ENCODE measurements around the gene KCNAB1. TPM values are rescaled to one million over a fixed set of nuclear protein-coding genes. Genes with fewer than 3 reads are reported as not detected.
A peak's percentile ranks its signal among the peaks of the same experiment; 100 is the strongest.
"Not testable (repeated sequence)": the region's sequence is repeated elsewhere in the genome, so short reads cannot be mapped to it uniquely, and the experiment has no call there.

KCNAB1 gene
- total RNA-seq, 2 donors from 2014 or later: not detected

- ATAC-seq (no peak), DNase-seq (ENCODE audit: low spot score in 2 of 2) (no peak)
- Mint-ChIP-seq H3K9me3 (peaks cover 0 to 7% of the 10 kb centered on the region in 2 donors), H3K36me3 (no peaks in the 10 kb centered on the region), H3K27ac (no peak overlapping the region)
Observed at GRCh38 chr3:156189927-156190326, 69.5 kb downstream of the KCNAB1 start.

- not testable (repeated sequence) for ATAC-seq; H3K36me3 Mint-ChIP-seq; H3K27ac Mint-ChIP-seq; H3K9me3 Mint-ChIP-seq; DNase-seq (ENCODE audit: low spot score in 2 of 2)
Observed at GRCh38 chr3:156194945-156195344, 74.6 kb downstream of the KCNAB1 start.

- ATAC-seq; H3K27ac Mint-ChIP-seq; H3K36me3 Mint-ChIP-seq; H3K9me3 Mint-ChIP-seq; DNase-seq (ENCODE audit: low spot score in 2 of 2): not testable (repeated sequence)
Observed at GRCh38 chr3:156197152-156197551, 76.8 kb downstream of the KCNAB1 start.

- ATAC-seq: no peak
- H3K9me3 Mint-ChIP-seq: no peaks in the 10 kb centered on the region
Observed at GRCh38 chr3:156201411-156202405, 81.3 kb downstream of the KCNAB1 start.

GRCh38 chr3:156206157-156206556 is 85.8 kb downstream of the KCNAB1 start:
- DNase-seq (ENCODE audit: low spot score in 2 of 2) (no peak), ATAC-seq (no peak)
- peak overlapping the region in 1 of 2 donors; percentile 46 for H3K27ac Mint-ChIP-seq
- H3K36me3 Mint-ChIP-seq: no peaks in the 10 kb centered on the region
- no peaks in the 10 kb centered on the region for H3K9me3 Mint-ChIP-seq

More at GRCh38 chr3:156201411-156202405, 81.3 kb downstream of the KCNAB1 start:
- Mint-ChIP-seq H3K36me3 (no peaks in the 10 kb centered on the region), H3K27ac (no peak overlapping the region)
- no peak for DNase-seq (ENCODE audit: low spot score in 2 of 2)

GRCh38 chr3:156207802-156208685 is 87.7 kb downstream of the KCNAB1 start:
- ATAC-seq (peak in 1 of 2 donors; percentile 49), DNase-seq (ENCODE audit: low spot score in 2 of 2) (no peak)
- H3K36me3 Mint-ChIP-seq: no peaks in the 10 kb centered on the region
- no peaks in the 10 kb centered on the region for H3K9me3 Mint-ChIP-seq
- no peak overlapping the region for H3K27ac Mint-ChIP-seq

- no peaks in the 10 kb centered on the region for H3K36me3 Mint-ChIP-seq
- no peaks in the 10 kb centered on the region for H3K9me3 Mint-ChIP-seq
- DNase-seq (ENCODE audit: low spot score in 2 of 2) (no peak), ATAC-seq (no peak)
- H3K27ac Mint-ChIP-seq: no peak overlapping the region
Observed at GRCh38 chr3:156209631-156210335, 89.4 kb downstream of the KCNAB1 start.

- peak overlapping the region in 1 of 2 donors; percentile 4 for H3K27ac Mint-ChIP-seq
- no peak for DNase-seq (ENCODE audit: low spot score in 2 of 2)
- peak; percentile 39 to 40 for ATAC-seq
- H3K36me3 Mint-ChIP-seq: no peaks in the 10 kb centered on the region
- H3K9me3 Mint-ChIP-seq: no peaks in the 10 kb centered on the region
Observed at GRCh38 chr3:156211583-156211982, 91.2 kb downstream of the KCNAB1 start.

GRCh38 chr3:156214676-156215075 is 94.3 kb downstream of the KCNAB1 start:
- DNase-seq (ENCODE audit: low spot score in 2 of 2) (no peak), ATAC-seq (no peak)
- H3K9me3 Mint-ChIP-seq: no peaks in the 10 kb centered on the region
- H3K27ac Mint-ChIP-seq: no peak overlapping the region
- H3K36me3 Mint-ChIP-seq: no peaks in the 10 kb centered on the region

- H3K36me3 Mint-ChIP-seq: peaks cover 0 to 8% of the 10 kb centered on the region in 2 donors
- no peak for ATAC-seq
- DNase-seq (ENCODE audit: low spot score in 2 of 2): no peak
- no peaks in the 10 kb centered on the region for H3K9me3 Mint-ChIP-seq
- H3K27ac Mint-ChIP-seq: no peak overlapping the region
Observed at GRCh38 chr3:156215751-156216150, 95.4 kb downstream of the KCNAB1 start.

- ATAC-seq (no peak), DNase-seq (ENCODE audit: low spot score in 2 of 2) (no peak)
- Mint-ChIP-seq H3K27ac (no peak overlapping the region), H3K36me3 (peaks cover 0 to 9% of the 10 kb centered on the region in 2 donors), H3K9me3 (no peaks in the 10 kb centered on the region)
Observed at GRCh38 chr3:156216216-156216615, 95.8 kb downstream of the KCNAB1 start.

GRCh38 chr3:156216852-156217251 is 96.5 kb downstream of the KCNAB1 start:
- DNase-seq (ENCODE audit: low spot score in 2 of 2): no peak
- no peak for ATAC-seq
- no peak overlapping the region for H3K27ac Mint-ChIP-seq

GRCh38 chr3:156217674-156218352 is 97.4 kb downstream of the KCNAB1 start:
- ATAC-seq (no peak), DNase-seq (ENCODE audit: low spot score in 2 of 2) (no peak)
- Mint-ChIP-seq H3K36me3 (peaks cover 0 to 9% of the 10 kb centered on the region in 2 donors), H3K27ac (no peak overlapping the region), H3K9me3 (no peaks in the 10 kb centered on the region)

More at GRCh38 chr3:156216852-156217251, 96.5 kb downstream of the KCNAB1 start:
- Mint-ChIP-seq H3K36me3 (peaks cover 0 to 9% of the 10 kb centered on the region in 2 donors), H3K9me3 (no peaks in the 10 kb centered on the region)

- H3K36me3 Mint-ChIP-seq: peaks cover 0 to 9% of the 10 kb centered on the region in 2 donors
- no peak overlapping the region for H3K27ac Mint-ChIP-seq
- DNase-seq (ENCODE audit: low spot score in 2 of 2) (no peak), ATAC-seq (no peak)
- H3K9me3 Mint-ChIP-seq: no peaks in the 10 kb centered on the region
Observed at GRCh38 chr3:156218353-156218744, 98.0 kb downstream of the KCNAB1 start.

- not testable (repeated sequence) for H3K27ac Mint-ChIP-seq; DNase-seq (ENCODE audit: low spot score in 2 of 2); H3K36me3 Mint-ChIP-seq; ATAC-seq; H3K9me3 Mint-ChIP-seq
Observed at GRCh38 chr3:156222381-156222780, 102.0 kb downstream of the KCNAB1 start.

GRCh38 chr3:156224046-156224445 is 103.7 kb downstream of the KCNAB1 start:
- not testable (repeated sequence) for H3K9me3 Mint-ChIP-seq; H3K36me3 Mint-ChIP-seq; DNase-seq (ENCODE audit: low spot score in 2 of 2); H3K27ac Mint-ChIP-seq; ATAC-seq

All from activated naive CD4-positive, alpha-beta T cell treated with anti-CD3 and anti-CD28 coated beads, Interleukin-2, amount 50 U/mL, for 72 hours (primary cell).